Measurements from ENCODE around the gene RSRC2.
"Not testable (repeated sequence)": the region's sequence is repeated elsewhere in the genome, so short reads cannot be mapped to it uniquely, and the experiment has no call there.

The RSRC2 gene

GRCh38 chr12:122526683-122527477 lies at the start of gene RSRC2, which contains the start of gene KNTC1:
Gene RSRC2, minus strand, starts transcription at chr12:122526936. Its CDS starts 83 bp downstream, at chr12:122526853.
Gene KNTC1, plus strand, starts transcription at chr12:122527249. Its CDS starts 2,815 bp downstream, at chr12:122530064.
- peak; percentile 100 for DNase-seq (ENCODE audit: low spot score)

GRCh38 chr12:122571821-122572220 lies 45.1 kb upstream of the RSRC2 start:
- no peak for DNase-seq (ENCODE audit: low spot score)

- DNase-seq (ENCODE audit: low spot score) = not testable (repeated sequence)
Observed at GRCh38 chr12:122570006-122570405, 43.3 kb upstream of the RSRC2 start.

GRCh38 chr12:122569288-122569687 lies 42.6 kb upstream of the RSRC2 start:
- DNase-seq (ENCODE audit: low spot score) = no peak

GRCh38 chr12:122566816-122567215 lies 40.1 kb upstream of the RSRC2 start:
- DNase-seq (ENCODE audit: low spot score) = not testable (repeated sequence)

- no peak for DNase-seq (ENCODE audit: low spot score)
Observed at GRCh38 chr12:122563361-122563760, 36.6 kb upstream of the RSRC2 start.

- no peak for DNase-seq (ENCODE audit: low spot score)
Observed at GRCh38 chr12:122560138-122560537, 33.4 kb upstream of the RSRC2 start.

GRCh38 chr12:122558745-122559641 lies 32.3 kb upstream of the RSRC2 start:
- no peak for DNase-seq (ENCODE audit: low spot score)

- no peak for DNase-seq (ENCODE audit: low spot score)
Observed at GRCh38 chr12:122547330-122547729, 20.6 kb upstream of the RSRC2 start.

- DNase-seq (ENCODE audit: low spot score) = no peak
Observed at GRCh38 chr12:122545855-122546254, 19.1 kb upstream of the RSRC2 start.

GRCh38 chr12:122544537-122544936 lies 17.8 kb upstream of the RSRC2 start:
- no peak for DNase-seq (ENCODE audit: low spot score)

- no peak for DNase-seq (ENCODE audit: low spot score)
Observed at GRCh38 chr12:122538496-122538895, 11.8 kb upstream of the RSRC2 start.

GRCh38 chr12:122537021-122537420 lies 10.3 kb upstream of the RSRC2 start:
- no peak for DNase-seq (ENCODE audit: low spot score)

GRCh38 chr12:122533856-122534255 lies 7.1 kb upstream of the RSRC2 start:
- no peak for DNase-seq (ENCODE audit: low spot score)

GRCh38 chr12:122528992-122529391 lies 2.3 kb upstream of the RSRC2 start:
- no peak for DNase-seq (ENCODE audit: low spot score)

GRCh38 chr12:122528582-122528981 lies 1.8 kb upstream of the RSRC2 start:
- DNase-seq (ENCODE audit: low spot score) = no peak

- DNase-seq (ENCODE audit: low spot score) = no peak
Observed at GRCh38 chr12:122527478-122527944, 775 bp upstream of the RSRC2 start.

- no peak for DNase-seq (ENCODE audit: low spot score)
Observed at GRCh38 chr12:122523846-122524718, 2.7 kb downstream of the RSRC2 start.

GRCh38 chr12:122523280-122523679 lies 3.5 kb downstream of the RSRC2 start:
- no peak for DNase-seq (ENCODE audit: low spot score)

- DNase-seq (ENCODE audit: low spot score) = no peak
Observed at GRCh38 chr12:122520676-122521075, 6.1 kb downstream of the RSRC2 start.

GRCh38 chr12:122519418-122519817 lies 7.3 kb downstream of the RSRC2 start:
- DNase-seq (ENCODE audit: low spot score) = no peak

- no peak for DNase-seq (ENCODE audit: low spot score)
Observed at GRCh38 chr12:122518908-122519307, 7.8 kb downstream of the RSRC2 start.
